Sigmoid colon (tissue), 4 donors: Measurements from ENCODE around the gene GPR157.

ENCODE experiments used
- EP300 ChIP-seq, 4 donors: sonication (generic); formaldehyde crosslinking; IDR thresholded peaks; one replicate each; pipeline ENCODE4 v1.6.1; 2017; ENCODE audit warnings: antibody characterized with exemption in 4 of 4
- POLR2A ChIP-seq, 2 donors: fragments of 450-650 bp; IDR thresholded peaks; one replicate each; pipeline ENCODE4 v1.6.1; 2016; ENCODE audit warnings: antibody characterized with exemption in 2 of 2, mild to moderate bottlenecking in 2 of 2, moderate library complexity in 2 of 2
- POLR2AphosphoS5 ChIP-seq, 4 donors: sonication (generic); formaldehyde crosslinking; IDR thresholded peaks; one replicate each; pipeline ENCODE4 v1.6.1; 2017; ENCODE audit warnings: antibody characterized with exemption in 4 of 4
- TF ChIP-seq, protein P1 (sequence below), 4 experiments: fragments of 450-650 bp in 3 of 4; fragments of 200-600 bp in 1 of 4; IDR thresholded peaks; one replicate each; pipeline ENCODE4 v1.5.1; 2016 to 2019; ENCODE audit warnings: antibody characterized with exemption in 4 of 4, mild to moderate bottlenecking in 3 of 4, moderate library complexity in 2 of 4

DNA sequence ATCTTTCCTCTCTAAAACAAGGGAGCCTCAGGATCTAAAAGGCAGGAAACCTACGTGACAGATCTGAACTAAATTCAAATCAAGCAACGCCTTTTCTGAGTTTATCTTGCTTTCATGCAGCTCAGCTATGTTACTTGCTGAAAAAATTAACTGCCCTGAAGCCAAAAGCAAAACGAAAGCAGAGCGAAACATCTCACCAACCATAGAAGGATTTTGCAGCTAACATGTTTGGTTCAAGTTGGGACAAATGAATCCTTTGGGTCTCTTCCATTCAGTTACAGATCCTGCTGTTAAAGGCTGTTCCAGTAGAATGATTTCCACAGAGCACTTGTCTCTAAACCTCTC lies 59.9 kb downstream of the GPR157 start:
- TF ChIP-seq, protein P1, sequence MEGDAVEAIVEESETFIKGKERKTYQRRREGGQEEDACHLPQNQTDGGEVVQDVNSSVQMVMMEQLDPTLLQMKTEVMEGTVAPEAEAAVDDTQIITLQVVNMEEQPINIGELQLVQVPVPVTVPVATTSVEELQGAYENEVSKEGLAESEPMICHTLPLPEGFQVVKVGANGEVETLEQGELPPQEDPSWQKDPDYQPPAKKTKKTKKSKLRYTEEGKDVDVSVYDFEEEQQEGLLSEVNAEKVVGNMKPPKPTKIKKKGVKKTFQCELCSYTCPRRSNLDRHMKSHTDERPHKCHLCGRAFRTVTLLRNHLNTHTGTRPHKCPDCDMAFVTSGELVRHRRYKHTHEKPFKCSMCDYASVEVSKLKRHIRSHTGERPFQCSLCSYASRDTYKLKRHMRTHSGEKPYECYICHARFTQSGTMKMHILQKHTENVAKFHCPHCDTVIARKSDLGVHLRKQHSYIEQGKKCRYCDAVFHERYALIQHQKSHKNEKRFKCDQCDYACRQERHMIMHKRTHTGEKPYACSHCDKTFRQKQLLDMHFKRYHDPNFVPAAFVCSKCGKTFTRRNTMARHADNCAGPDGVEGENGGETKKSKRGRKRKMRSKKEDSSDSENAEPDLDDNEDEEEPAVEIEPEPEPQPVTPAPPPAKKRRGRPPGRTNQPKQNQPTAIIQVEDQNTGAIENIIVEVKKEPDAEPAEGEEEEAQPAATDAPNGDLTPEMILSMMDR (IDR thresholded peaks at IDR 0.05): no peak
- TF ChIP-seq POLR2AphosphoS5 (IDR thresholded peaks at IDR 0.05) (no peak), POLR2A (IDR thresholded peaks at IDR 0.05) (no peak), EP300 (IDR thresholded peaks at IDR 0.05) (no peak)
